Karpas-422 (cell line): ENCODE data around the gene SFI1. TPM values are rescaled to one million over a fixed set of nuclear protein-coding genes. Genes with fewer than 3 reads are reported as not detected.
"Not testable (repeated sequence)": the region's sequence is repeated elsewhere in the genome, so short reads cannot be mapped to it uniquely, and the experiment has no call there.

Experiments used
- DNase-seq: peaks from one replicate; pipeline ENCODE4 v3.0.0-alpha.2; 2015
- H2AFZ ChIP-seq: fragments of 200-600 bp; sonication (generic); 2 replicates; pipeline ENCODE4 v1.6.1; 2014; ENCODE audit warnings: antibody characterized with exemption, low read length, mixed read lengths
- H3K27ac ChIP-seq: fragments of 200-600 bp; sonication (generic); 2 replicates; pipeline ENCODE4 v1.5.1; 2014; ENCODE audit warnings: mild to moderate bottlenecking, low read length, moderate library complexity
- H3K27me3 ChIP-seq: fragments of 200-600 bp; sonication (generic); 2 replicates; pipeline ENCODE4 v1.6.1; 2014; ENCODE audit warnings: low read length, mixed read lengths
- H3K36me3 ChIP-seq: fragments of 200-600 bp; sonication (generic); 2 replicates; pipeline ENCODE4 v1.6.1; 2014; ENCODE audit warnings: low read length, mixed read lengths; ENCODE audit not compliant: insufficient read depth
- H3K4me1 ChIP-seq: fragments of 200-600 bp; sonication (generic); 2 replicates; pipeline ENCODE4 v1.6.1; 2014; ENCODE audit warnings: mild to moderate bottlenecking, low read length, mixed read lengths
- H3K4me2 ChIP-seq: fragments of 200-600 bp; sonication (generic); 2 replicates; pipeline ENCODE4 v1.6.1; 2014; ENCODE audit warnings: low read length, low read depth, mild to moderate bottlenecking; ENCODE audit not compliant: poor library complexity, severe bottlenecking
- H3K4me3 ChIP-seq: fragments of 200-600 bp; sonication (generic); 2 replicates; pipeline ENCODE4 v1.5.1; 2014; ENCODE audit warnings: mild to moderate bottlenecking, antibody characterized with exemption, low read length, mixed read lengths
- H3K79me2 ChIP-seq: fragments of 200-600 bp; sonication (generic); 2 replicates; pipeline ENCODE4 v1.6.1; 2014; ENCODE audit warnings: mild to moderate bottlenecking, low read length, mixed read lengths
- H3K9ac ChIP-seq: fragments of 200-600 bp; sonication (generic); 2 replicates; pipeline ENCODE4 v1.6.0; 2014; ENCODE audit warnings: low read length
- H3K9me2 ChIP-seq: fragments of 200-600 bp; sonication (generic), shearing (Covaris generic); replicated peaks from 2 replicates; pipeline ENCODE4 v1.6.0; 2014; ENCODE audit warnings: mild to moderate bottlenecking, low read length, moderate library complexity; ENCODE audit not compliant: insufficient read depth
- H3K9me3 ChIP-seq: fragments of 300-700, 200-600 bp; sonication (generic); 2 replicates; pipeline ENCODE4 v1.6.1; 2014; ENCODE audit warnings: low read length, mixed read lengths
- H4K20me1 ChIP-seq: fragments of 200-600 bp; sonication (generic); 2 replicates; pipeline ENCODE4 v1.6.1; 2014; ENCODE audit warnings: mild to moderate bottlenecking, antibody characterized with exemption, low read length, low read depth; ENCODE audit not compliant: insufficient read depth
- total RNA-seq: library from RNA; depleted of rRNA; stranded (reverse); fragments of >200 nt; shearing (Covaris generic); gene quantifications from 2 replicates; pipeline ENCODE4 v1.2.3, GENCODE V29; 2014; ENCODE audit warnings: low replicate concordance

The SFI1 gene
- total RNA-seq, 1 experiment from 2014 or later: 43.2 TPM

DNA sequence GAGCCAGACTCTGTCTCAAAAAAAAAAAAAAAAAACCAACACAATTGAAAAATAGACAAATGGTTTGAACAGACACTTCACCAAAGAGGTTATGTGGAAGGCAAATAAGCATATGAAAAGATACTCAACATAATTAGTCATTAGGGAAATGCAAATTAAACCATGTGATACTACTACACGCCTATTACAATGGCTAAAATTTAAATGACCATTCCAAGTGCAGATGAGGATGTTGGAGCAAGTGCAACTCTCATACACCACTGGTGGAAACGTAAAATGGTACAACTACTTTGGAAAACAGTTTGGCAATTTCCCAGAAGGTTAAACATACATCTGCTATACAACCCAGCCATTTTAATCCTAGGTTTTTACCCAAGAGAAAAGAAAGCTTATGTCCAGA is 31.0 kb upstream of the SFI1 start:
- Histone ChIP-seq H3K27me3 (no peaks in the 10 kb centered on the region), H3K9ac (no peak overlapping the region), H4K20me1 (no peaks in the 10 kb centered on the region), H3K79me2 (peaks cover 55% of the 10 kb centered on the region), H3K36me3 (peaks cover 62% of the 10 kb centered on the region), H2AFZ (no peak overlapping the region), H3K9me3 (no peaks in the 10 kb centered on the region), H3K4me1 (peaks cover 10% of the 10 kb centered on the region), H3K4me2 (no peak overlapping the region), H3K9me2 (no peaks in the 10 kb centered on the region), H3K27ac (no peak overlapping the region), H3K4me3 (no peak overlapping the region)
- DNase-seq: peak; percentile 64

DNA sequence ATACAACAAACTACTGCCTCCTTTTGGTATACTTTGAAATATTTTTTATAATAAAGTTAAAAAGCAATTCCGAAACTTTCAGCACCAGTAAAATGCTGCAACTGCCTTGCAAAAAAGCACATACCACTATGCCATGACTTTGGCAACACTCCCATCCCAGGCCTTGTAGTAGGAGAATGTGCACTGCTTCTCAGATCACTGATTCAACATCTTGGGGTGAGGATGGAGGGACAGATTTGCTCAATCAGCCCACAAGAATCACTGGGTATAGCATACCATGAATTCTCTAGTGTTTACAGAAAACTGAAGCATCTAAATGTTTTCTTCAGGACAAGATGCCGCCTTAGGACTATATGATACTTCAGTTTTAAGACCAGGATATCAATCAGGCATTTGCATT is 21.6 kb upstream of the SFI1 start:
- no peaks in the 10 kb centered on the region for H3K9me2 ChIP-seq
- H3K4me1 ChIP-seq: no peaks in the 10 kb centered on the region
- H3K27ac ChIP-seq: no peak overlapping the region
- no peak overlapping the region for H3K4me2 ChIP-seq
- H3K9me3 ChIP-seq: no peaks in the 10 kb centered on the region
- no peaks in the 10 kb centered on the region for H3K27me3 ChIP-seq
- peaks cover 59% of the 10 kb centered on the region for H3K36me3 ChIP-seq
- peaks cover 85% of the 10 kb centered on the region for H3K79me2 ChIP-seq
- no peak overlapping the region for H3K4me3 ChIP-seq
- H3K9ac ChIP-seq: no peak overlapping the region
- no peak for DNase-seq
- H2AFZ ChIP-seq: no peak overlapping the region
- H4K20me1 ChIP-seq: 0 out of 2 replicates have a peak, but pooled peaks cover 4% of the 10 kb centered on the region

DNA sequence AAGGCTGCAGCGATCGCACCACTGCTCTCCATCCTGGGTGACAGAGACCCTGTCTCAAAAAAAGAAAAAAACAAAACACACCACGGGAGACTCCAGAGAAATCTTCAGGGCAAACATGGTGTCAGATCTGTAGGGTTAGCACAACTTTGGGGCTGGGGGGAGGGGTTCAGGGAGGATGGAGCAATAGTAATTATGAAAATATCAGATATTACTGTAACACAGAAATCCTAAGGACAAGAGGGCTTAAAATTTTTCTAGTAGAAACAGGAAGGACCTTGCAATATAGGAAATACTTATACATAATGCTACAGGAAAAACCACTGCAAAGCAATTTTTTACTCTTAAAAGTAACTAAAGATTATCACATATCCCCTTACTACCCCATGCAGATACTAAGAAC is 20.5 kb upstream of the SFI1 start:
- Histone ChIP-seq H4K20me1 (0 out of 2 replicates have a peak, but pooled peaks cover 4% of the 10 kb centered on the region), H3K79me2 (peaks cover 92% of the 10 kb centered on the region)

DNA sequence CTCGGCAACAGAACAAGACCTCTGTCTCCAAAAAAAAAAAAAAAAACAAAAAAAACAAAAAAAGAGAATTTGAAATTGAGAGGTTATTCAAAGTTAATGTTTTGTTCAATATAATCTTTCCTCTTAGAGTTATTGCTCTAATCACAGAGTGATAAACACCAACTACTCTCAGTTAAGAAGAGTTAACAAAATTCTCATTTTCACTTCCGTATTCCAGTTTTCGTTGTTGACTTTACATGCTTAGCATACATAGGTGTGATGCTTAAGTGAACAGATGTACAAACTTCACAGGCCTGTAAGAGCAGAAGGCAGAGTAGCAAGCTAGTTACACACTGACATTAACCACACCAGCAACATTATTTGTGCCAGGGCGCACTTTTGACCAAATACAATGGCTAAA is 19.0 kb upstream of the SFI1 start:
- H3K4me3 ChIP-seq: no peak overlapping the region

More for the DNA sequence above, 20.5 kb upstream of the SFI1 start:
- no peak for DNase-seq
- Histone ChIP-seq H3K4me3 (no peak overlapping the region), H3K9ac (no peak overlapping the region), H3K9me2 (no peaks in the 10 kb centered on the region), H3K27me3 (no peaks in the 10 kb centered on the region), H3K36me3 (peaks cover 64% of the 10 kb centered on the region), H3K4me2 (no peak overlapping the region), H2AFZ (no peak overlapping the region), H3K4me1 (no peaks in the 10 kb centered on the region), H3K27ac (no peak overlapping the region), H3K9me3 (no peaks in the 10 kb centered on the region)

DNA sequence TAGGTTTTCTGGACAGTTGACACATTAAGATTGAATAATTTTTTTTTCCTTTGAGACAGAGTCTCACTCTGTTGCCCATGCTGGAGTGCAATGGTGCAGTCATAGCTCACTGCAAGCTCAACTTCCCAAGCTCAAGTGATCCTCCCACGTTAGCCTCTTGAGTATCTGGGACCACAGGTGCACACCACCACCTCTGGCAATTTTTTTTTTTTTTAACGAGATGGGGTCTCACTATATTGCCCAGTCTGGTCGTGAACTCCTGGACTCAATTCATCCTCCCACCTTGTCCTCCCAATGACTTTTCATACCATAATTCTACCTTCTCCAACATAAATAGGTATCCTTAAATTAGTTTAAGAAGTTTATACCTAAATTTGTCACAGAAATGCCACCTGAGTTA is 15.2 kb upstream of the SFI1 start:
- Histone ChIP-seq H3K4me1 (no peaks in the 10 kb centered on the region), H2AFZ (no peak overlapping the region), H3K79me2 (peaks cover 93% of the 10 kb centered on the region), H3K27me3 (no peaks in the 10 kb centered on the region), H4K20me1 (0 out of 2 replicates have a peak, but pooled peaks cover 4% of the 10 kb centered on the region), H3K4me2 (no peak overlapping the region), H3K36me3 (peaks cover 60% of the 10 kb centered on the region), H3K4me3 (no peak overlapping the region), H3K9ac (no peak overlapping the region), H3K27ac (no peak overlapping the region), H3K9me3 (no peaks in the 10 kb centered on the region), H3K9me2 (no peaks in the 10 kb centered on the region)
- DNase-seq: no peak

More for the DNA sequence above, 19.0 kb upstream of the SFI1 start:
- Histone ChIP-seq H3K9me2 (no peaks in the 10 kb centered on the region), H3K4me2 (no peak overlapping the region), H2AFZ (no peak overlapping the region), H3K79me2 (peaks cover 95% of the 10 kb centered on the region), H3K27ac (no peak overlapping the region), H3K9ac (no peak overlapping the region), H3K27me3 (no peaks in the 10 kb centered on the region), H3K9me3 (no peaks in the 10 kb centered on the region), H3K4me1 (no peaks in the 10 kb centered on the region), H3K36me3 (peaks cover 69% of the 10 kb centered on the region), H4K20me1 (0 out of 2 replicates have a peak, but pooled peaks cover 4% of the 10 kb centered on the region)
- DNase-seq: no peak

DNA sequence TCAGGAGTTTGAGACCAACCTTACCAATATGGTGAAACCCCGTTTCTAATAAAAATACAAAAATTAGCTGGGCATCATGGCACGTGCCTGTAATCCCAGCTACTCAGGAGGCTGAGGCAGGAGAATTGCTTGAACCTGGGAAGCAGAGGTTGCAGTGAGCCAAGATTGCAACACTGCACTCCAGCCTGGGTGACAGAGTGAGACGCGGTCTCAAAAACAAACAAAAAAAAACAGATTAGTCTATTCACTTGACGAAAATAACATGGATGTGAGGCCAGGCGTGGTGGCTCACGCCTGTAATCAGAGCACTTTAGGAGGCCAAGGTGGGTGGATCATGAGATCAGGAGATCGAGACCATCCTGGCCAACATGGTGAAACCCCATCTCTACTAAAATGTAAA is 13.9 kb upstream of the SFI1 start:
- not testable (repeated sequence) for H3K27me3 ChIP-seq, H3K9me2 ChIP-seq, H3K4me1 ChIP-seq, H3K27ac ChIP-seq, H2AFZ ChIP-seq, H3K9ac ChIP-seq, H3K9me3 ChIP-seq, H3K4me3 ChIP-seq, DNase-seq, H3K4me2 ChIP-seq, H4K20me1 ChIP-seq
- peaks cover 90% of the 10 kb centered on the region for H3K79me2 ChIP-seq
- peaks cover 63% of the 10 kb centered on the region for H3K36me3 ChIP-seq

DNA sequence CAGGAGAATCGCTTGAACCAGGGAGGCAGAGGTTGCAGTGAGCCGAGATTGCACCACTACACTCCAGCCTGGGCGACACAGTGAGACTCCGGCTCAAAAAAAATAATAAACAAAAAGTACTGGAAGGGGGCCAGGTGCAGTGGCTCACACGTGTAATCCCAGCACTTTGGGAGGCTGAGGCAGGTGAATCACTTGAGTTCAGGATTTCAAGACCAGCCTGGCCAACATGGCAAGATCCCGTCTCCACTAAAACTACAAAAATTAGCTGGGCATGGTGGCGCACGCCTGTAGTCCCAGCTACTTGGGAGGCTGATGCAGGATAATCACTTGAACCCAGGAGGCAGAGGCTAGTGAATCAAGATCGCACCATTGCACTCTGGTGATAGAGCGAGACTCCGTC is 10.0 kb upstream of the SFI1 start:
- not testable (repeated sequence) for H3K9me2 ChIP-seq, H3K9me3 ChIP-seq, H3K9ac ChIP-seq, H2AFZ ChIP-seq, DNase-seq, H3K27me3 ChIP-seq, H3K4me2 ChIP-seq, H3K4me3 ChIP-seq, H3K27ac ChIP-seq, H4K20me1 ChIP-seq
- Histone ChIP-seq H3K4me1 (peaks cover 24% of the 10 kb centered on the region), H3K36me3 (peaks cover 41% of the 10 kb centered on the region), H3K79me2 (peaks cover 81% of the 10 kb centered on the region)

DNA sequence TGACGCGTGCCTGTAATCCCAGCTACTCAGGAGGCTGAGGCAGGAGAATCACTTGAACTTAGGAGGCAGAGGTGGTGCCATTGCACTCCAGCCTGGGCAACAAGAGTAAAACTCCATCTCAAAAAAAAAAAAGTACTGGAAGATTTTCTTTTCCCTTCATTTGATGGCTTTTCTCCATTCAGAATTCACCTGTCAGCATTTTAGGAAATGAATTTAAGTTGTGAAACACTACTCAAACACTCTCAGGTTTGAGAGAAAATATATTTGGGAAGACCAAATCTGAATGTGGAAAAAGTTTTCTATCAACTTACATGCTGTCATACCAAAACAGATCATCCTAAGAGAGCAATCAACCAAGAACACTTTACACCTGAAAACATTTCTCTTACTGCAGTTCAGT is 9.4 kb upstream of the SFI1 start:
- Histone ChIP-seq H3K4me2 (peak overlapping the region; percentile 92), H3K27me3 (no peaks in the 10 kb centered on the region), H3K4me3 (no peak overlapping the region), H4K20me1 (0 out of 2 replicates have a peak, but pooled peaks cover 4% of the 10 kb centered on the region), H3K27ac (no peak overlapping the region), H2AFZ (no peak overlapping the region), H3K36me3 (peaks cover 35% of the 10 kb centered on the region), H3K9me3 (no peaks in the 10 kb centered on the region), H3K4me1 (peaks cover 30% of the 10 kb centered on the region), H3K9me2 (no peaks in the 10 kb centered on the region), H3K9ac (no peak overlapping the region), H3K79me2 (peaks cover 77% of the 10 kb centered on the region)
- DNase-seq: no peak
